ENCODE data around the gene PWWP2B. TPM values are rescaled to one million over a fixed set of nuclear protein-coding genes. Genes with fewer than 3 reads are reported as not detected.

PWWP2B gene
- total and polyA plus RNA-seq, 2 donors (not counting 3 experiments of a cell fraction or from before 2014, with no cell fraction given), result 4.6 to 11.8 TPM

DNA sequence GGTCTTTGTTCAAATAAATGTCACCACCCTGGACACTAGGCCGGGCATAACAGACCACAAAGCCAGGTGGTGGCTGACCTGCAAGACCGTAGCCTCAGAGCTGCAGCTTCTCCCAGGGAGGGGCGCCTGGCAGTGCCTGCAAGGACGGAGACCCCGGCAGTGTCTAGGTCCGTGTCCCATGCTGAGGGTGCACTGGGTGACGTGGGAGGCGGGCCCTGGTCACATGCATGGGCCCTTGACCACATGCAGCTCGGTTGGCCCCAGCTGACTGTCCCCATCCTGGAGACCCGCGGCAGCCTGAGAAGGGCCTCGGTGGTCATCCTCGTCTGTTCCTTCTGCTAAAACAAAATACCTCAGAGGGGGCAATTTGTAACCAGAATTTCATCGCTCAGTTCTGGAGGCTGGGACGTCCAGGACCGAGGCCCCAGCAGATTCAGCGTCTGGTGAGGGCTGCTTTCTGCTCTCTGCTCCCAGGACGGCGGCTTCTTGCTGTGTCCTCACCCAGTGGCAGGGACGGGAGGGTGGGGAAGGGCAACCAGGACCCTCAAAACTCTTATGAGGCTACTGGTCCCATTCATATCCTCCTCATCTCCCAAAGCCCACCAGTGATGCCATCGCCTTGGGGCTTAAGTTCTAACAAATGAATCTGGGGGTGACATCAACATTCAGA, 36.8 kb downstream of the PWWP2B start:
- Histone ChIP-seq H3K4me2 (ENCODE audit: insufficient read depth, low read length) (no peak overlapping the region), H3K9me3 (replicated peaks; ENCODE audit: control insufficient read depth, insufficient read depth, low read length) (no peaks in the 10 kb centered on the region), H3K79me2 (ENCODE audit: control insufficient read depth, insufficient read depth, low read length) (no peaks in the 10 kb centered on the region), H3K4me3 (replicated peaks in 1 of 3; ENCODE audit: insufficient read depth in 1 of 3, low read depth in 1 of 3, low read length in 3 of 3) (no peak overlapping the region), H3K36me3 (ENCODE audit: control insufficient read depth in 2 of 2, extremely low read depth in 1 of 2, insufficient read depth in 2 of 2, low read length in 2 of 2) (no peaks in the 10 kb centered on the region), H3K27ac (ENCODE audit: insufficient read depth, low read depth, low read length) (no peak overlapping the region), H3K9ac (replicated peaks; ENCODE audit: extremely low read depth, insufficient read depth, low read length) (no peak overlapping the region), H3K27me3 (ENCODE audit: control insufficient read depth in 2 of 2, insufficient read depth in 2 of 2, low read length in 2 of 2) (no peaks in the 10 kb centered on the region), H3K4me1 (ENCODE audit: control insufficient read depth, extremely low read depth, insufficient read depth, low read length) (peaks cover 2% of the 10 kb centered on the region), H3K9me1 (replicated peaks; ENCODE audit: control insufficient read depth, extremely low read depth, insufficient read depth, low read length) (no peaks in the 10 kb centered on the region), H2AFZ (ENCODE audit: low read depth, low read length) (peak overlapping the region; percentile 95), H4K20me1 (replicated peaks; ENCODE audit: control insufficient read depth, extremely low read depth, insufficient read depth, low read length) (no peaks in the 10 kb centered on the region)
- dilution Hi-C loops (cut with MboI; ENCODE audit: extremely low pct_ligation_motif_present, low sequenced_read_pairs), result no loop called here
- no peak for FAIRE-seq
- BruUV-seq (replicated peaks), result no TSS peak
- intact Hi-C loops (cut with micrococcal nuclease), result no loop called here
- POLR2A ChIA-PET, result no interaction called here
- no peak for DNase-seq (ENCODE audit: low read depth, low spot score)
- CTCF ChIA-PET, result no interaction called here
- TF ChIP-seq, protein P1, sequence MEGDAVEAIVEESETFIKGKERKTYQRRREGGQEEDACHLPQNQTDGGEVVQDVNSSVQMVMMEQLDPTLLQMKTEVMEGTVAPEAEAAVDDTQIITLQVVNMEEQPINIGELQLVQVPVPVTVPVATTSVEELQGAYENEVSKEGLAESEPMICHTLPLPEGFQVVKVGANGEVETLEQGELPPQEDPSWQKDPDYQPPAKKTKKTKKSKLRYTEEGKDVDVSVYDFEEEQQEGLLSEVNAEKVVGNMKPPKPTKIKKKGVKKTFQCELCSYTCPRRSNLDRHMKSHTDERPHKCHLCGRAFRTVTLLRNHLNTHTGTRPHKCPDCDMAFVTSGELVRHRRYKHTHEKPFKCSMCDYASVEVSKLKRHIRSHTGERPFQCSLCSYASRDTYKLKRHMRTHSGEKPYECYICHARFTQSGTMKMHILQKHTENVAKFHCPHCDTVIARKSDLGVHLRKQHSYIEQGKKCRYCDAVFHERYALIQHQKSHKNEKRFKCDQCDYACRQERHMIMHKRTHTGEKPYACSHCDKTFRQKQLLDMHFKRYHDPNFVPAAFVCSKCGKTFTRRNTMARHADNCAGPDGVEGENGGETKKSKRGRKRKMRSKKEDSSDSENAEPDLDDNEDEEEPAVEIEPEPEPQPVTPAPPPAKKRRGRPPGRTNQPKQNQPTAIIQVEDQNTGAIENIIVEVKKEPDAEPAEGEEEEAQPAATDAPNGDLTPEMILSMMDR (IDR thresholded peaks at IDR 0.05; ENCODE audit: extremely low read depth in 1 of 2, insufficient read depth in 1 of 2, low read depth in 1 of 2, low read length in 2 of 2), result no peak
- TF ChIP-seq EZH2 (IDR thresholded peaks at IDR 0.05; ENCODE audit: borderline replicate concordance, low read depth, low read length, severe bottlenecking) (no peak), POLR2AphosphoS5 (IDR thresholded peaks at IDR 0.05; ENCODE audit: insufficient read depth, low read depth, low read length) (no peak), MYC (IDR thresholded peaks at IDR 0.05; ENCODE audit: low read depth, low read length) (no peak), POLR2A (IDR thresholded peaks at IDR 0.05; ENCODE audit: low read depth, low read length) (no peak), JUN (IDR thresholded peaks at IDR 0.05; ENCODE audit: borderline replicate concordance, insufficient read depth, insufficient read length, low read depth) (no peak), GATA2 (IDR thresholded peaks at IDR 0.05; ENCODE audit: insufficient read depth, insufficient read length, low read depth, low read length) (no peak), FOS (IDR thresholded peaks at IDR 0.05; ENCODE audit: borderline replicate concordance, insufficient read depth, low read length) (no peak)
- TF ChIP-seq, protein P2, sequence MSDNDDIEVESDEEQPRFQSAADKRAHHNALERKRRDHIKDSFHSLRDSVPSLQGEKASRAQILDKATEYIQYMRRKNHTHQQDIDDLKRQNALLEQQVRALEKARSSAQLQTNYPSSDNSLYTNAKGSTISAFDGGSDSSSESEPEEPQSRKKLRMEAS (IDR thresholded peaks at IDR 0.05; ENCODE audit: insufficient read depth, insufficient read length), result no peak
